ELF-1 (cell line): Measurements from ENCODE around the gene DCUN1D4.

Source experiments
- DNase-seq: peaks from one replicate; pipeline ENCODE4 v3.0.0-alpha.2; 2016; ENCODE audit warnings: low read depth, low spot score

Gene DCUN1D4

DNA sequence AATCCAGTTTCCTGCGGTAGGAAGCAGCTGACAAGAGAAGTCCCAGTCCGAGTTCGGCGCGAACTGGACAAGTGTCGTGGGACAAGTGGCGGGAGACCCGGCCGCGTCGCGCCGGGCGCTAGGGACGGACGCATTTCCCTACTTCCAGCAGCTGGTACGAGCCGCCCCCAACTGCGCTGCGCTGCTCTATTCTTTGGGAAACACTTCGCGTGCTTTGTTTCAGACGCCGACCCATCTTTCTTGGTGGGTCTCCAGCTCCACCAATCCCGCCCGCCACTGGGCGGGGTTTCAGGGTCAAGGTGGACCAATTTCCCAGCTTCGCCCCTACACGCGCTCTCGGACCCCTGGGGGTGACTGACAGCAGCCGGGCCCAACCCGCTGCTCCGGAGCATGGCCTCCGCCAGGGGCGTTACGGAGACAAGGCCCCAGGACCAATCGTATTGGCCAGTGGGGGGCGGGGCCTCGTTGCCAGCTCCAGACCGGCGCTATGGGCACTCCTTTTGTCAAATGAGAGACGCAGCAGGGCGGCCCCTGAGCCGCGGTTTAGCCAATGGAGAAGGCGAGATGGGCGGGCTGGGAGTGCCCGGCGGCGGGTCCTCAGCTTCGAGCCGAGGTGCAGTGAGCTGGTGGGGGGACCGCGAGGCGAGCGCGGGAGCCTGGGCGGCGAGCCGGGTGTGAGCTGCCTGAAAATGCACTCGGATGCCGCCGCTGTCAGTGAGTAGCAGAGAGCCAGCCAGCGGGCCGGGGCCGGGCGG is at the start of gene DCUN1D4:
DCUN1D4 (plus strand) TSS at position 600 of the 755 bp plus-strand sequence; CDS start at position 690, 90 bp downstream.
- peak; percentile 100 for DNase-seq

GRCh38 chr4:51820443-51821234 is 22.3 kb upstream of the DCUN1D4 start:
- no peak for DNase-seq

GRCh38 chr4:51825341-51825740 is 17.6 kb upstream of the DCUN1D4 start:
- no peak for DNase-seq

DNA sequence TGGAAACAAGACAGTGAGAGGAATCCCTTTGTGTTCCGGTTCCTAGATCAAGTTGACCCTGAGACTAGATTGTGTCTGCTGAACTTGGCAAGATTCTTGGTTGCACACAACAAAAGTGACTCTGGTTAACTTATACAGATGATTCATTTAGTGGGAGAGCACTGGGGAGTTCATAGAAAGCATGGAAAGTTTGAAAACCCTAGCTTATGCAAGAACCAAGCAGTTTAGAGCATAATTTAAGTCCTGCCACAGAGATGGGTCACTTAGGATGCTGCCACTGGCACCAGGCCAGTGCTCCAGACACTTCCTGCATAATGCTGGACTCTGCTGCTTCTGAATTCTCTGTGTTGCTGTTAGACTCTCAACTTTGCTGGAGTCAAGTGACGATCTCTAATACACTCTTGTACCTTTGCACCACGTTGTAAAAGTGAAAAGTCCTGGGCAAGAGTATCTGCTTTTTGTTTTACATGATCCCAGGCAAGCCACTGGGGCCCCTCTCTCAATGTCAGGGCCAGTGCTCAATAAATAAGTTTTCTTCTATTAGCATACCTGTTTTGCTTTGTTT is 12.7 kb upstream of the DCUN1D4 start:
- no peak for DNase-seq

DNA sequence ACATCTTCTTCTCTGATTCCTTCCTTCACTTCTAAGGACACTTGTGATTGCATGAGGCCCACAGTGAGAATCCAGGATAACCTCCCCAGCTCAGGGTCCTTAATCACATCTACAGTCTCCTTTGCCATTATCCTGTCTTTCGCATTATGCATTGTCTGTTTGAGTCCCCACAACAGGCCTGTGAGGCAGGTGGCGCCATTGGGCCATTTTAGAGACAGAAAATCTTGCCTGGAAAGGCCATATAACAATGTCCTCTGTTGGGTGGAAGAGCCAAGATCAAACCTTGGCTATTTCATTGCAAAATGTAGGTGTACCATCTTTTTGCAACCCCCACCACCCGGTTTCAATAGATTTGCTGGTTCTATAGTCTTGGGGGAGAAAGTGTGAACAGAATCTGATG is 11.8 kb upstream of the DCUN1D4 start:
- peak; percentile 68 for DNase-seq

GRCh38 chr4:51833236-51833635 is 9.7 kb upstream of the DCUN1D4 start:
- no peak for DNase-seq

GRCh38 chr4:51835079-51835478 is 7.9 kb upstream of the DCUN1D4 start:
- no peak for DNase-seq

DNA sequence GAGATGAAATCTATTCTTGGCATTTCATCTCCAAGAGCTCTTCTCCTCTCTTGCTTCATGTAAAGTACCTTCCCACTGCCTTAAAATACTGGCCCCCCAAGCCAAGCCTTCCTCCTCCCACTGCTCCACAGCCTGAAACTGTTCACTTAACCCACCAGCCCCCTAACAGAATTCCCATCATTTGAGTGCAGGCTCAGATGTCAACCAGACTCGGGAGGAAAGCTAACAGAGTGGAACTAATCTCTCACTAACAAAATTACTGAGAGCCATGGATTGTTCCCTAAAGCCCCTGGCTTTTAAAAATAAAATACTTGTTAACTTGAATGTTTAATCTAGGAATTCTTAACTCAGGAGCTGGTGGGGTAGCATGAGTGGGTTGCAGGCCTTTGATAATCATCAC is 7.1 kb upstream of the DCUN1D4 start:
- no peak for DNase-seq

DNA sequence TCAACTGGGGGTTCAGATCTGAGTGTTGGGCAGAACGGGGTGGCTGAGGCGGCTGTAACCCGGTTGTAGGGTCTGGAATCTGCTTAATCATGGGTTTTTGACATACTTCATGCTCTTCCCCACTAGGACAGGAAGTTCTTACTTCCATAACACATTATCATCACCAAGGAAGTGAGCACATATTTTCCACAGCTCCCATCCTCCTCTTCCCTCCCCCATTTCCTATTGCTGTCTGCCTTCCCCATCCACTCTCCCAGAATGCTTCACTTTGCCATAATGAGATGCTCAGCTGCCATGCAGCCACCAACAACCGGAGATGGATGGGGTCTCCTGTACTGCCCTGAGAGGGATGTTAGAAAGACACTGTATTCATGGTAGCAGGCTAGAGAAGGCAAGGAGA is 6.4 kb upstream of the DCUN1D4 start:
- no peak for DNase-seq

GRCh38 chr4:51840781-51841180 is 2.2 kb upstream of the DCUN1D4 start:
- DNase-seq, result no peak

DNA sequence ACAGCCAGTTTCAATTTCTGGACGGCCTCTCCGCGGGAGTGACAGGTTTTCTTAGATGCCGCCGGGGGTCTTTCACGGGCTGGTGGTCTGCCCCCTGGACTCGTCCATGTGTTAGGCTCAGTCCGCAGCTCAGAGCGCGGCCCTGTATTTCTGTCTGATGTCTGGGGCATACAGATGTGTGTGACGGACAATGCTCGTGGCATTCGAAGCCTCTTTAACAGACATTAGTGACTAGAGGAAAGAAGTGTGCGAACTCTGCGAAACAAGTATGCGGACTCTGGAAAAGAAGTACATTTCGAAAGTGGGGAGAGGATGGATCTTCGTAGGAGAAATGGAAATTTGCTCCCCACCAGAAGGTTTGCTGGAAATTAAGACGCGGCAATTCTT is 793 bp upstream of the DCUN1D4 start:
- no peak for DNase-seq

DNA sequence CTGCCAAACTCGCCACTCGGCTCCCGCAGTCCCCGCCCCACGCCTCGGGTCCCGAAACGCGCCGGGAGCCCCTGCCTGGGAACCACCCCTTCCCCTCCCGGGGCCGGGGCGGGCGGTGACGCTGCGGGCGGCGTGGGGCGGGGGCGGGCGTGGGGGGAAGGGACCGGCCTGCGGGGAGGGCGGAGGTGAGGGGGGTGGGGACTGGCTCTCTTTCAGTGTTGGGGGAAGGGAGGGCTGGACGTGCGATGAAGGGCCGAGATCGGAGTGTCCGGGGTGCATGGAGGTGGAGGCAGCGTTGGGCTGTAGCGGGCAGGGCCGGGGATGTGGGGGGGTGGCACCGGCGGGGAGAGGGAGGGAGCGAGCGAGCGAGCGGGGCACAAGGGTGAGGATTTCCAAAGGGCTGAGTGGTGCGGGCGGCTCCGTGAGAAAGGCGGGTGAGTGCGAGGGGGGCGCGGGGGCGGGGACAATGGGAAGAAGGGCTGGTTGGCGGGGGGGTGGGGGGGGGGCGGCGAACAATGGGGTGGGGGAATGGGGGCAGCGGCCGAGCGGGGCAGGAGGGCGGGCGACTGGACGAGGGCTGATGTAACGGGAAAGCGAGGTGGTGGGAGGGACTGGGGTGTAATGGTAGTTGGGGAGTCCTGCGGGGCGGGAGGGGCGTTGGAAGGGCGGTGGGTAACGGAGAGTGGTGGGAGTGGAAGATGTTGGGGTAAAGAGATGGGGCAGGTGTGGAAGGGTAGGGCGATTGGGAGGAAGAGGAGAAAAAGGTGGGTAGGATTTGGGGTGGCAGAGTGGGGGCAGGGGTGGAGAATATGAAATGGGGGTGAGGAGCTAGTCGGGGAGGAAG is 578 bp downstream of the DCUN1D4 start:
- no peak for DNase-seq

GRCh38 chr4:51844153-51845054 is 1.5 kb downstream of the DCUN1D4 start:
- DNase-seq, result peak; percentile 96

- DNase-seq, result no peak
Observed at GRCh38 chr4:51845055-51845426, 2.1 kb downstream of the DCUN1D4 start.

GRCh38 chr4:51845711-51846110 is 2.8 kb downstream of the DCUN1D4 start:
- DNase-seq, result no peak

GRCh38 chr4:51849430-51849829 is 6.5 kb downstream of the DCUN1D4 start:
- DNase-seq, result no peak

GRCh38 chr4:51850294-51850693 is 7.3 kb downstream of the DCUN1D4 start:
- no peak for DNase-seq

DNA sequence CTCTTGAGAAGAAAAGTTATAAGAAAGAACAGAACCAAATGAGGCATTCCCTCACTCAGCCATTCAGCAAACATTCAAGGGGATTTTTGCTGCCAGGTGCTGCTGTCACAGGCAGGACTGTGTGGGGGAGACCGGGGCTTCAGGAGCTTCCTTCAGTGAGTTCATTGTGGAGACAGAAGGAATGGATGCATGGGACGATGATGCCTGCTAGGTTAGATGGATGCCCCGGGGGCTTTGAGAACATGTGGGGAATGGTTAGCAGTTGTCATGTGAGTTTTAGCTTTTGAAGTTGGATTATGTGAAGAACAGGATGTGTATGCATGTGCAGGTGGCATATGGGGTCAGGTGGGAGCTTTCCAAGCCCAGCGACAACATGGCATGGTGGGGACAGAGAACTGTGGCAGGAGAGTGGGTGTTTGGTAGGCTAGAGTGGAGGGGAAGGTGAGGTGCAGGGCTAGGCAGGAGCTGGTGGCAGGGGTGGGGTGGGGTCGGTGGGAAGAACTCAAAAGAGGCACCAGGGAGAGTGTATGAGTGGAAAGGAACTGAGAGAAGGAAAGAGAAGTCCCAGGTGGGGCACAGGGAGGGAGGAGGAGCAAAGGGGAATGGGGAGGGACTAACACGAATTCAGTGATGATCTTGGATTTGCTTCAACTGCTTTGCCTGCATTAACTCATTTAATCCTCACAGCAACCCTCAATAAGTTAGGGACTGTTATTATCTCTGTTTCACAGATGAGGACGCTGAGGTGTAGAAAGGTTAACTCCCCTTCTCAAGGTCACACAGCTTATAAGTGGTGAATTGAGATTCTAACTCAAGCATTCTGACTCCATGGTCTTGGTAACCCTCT is 8.4 kb downstream of the DCUN1D4 start:
- peak; percentile 11 for DNase-seq

- no peak for DNase-seq
Observed at GRCh38 chr4:51851937-51852290, 9.0 kb downstream of the DCUN1D4 start.
